NCI-H460 (cell line): ENCODE data around the gene OSBPL5. TPM values are rescaled to one million over a fixed set of nuclear protein-coding genes. Genes with fewer than 3 reads are reported as not detected.

ENCODE experiments used
- DNase-seq: peaks from one replicate; pipeline ENCODE4 v3.0.0-alpha.2; 2016; ENCODE audit warnings: low read depth; ENCODE audit errors: extremely low read depth
- total RNA-seq: library from RNA; depleted of rRNA; stranded (reverse); fragments of >200 nt; shearing (Covaris generic); gene quantifications from 2 replicates; pipeline ENCODE4 v1.2.3, GENCODE V29; 2014

Gene OSBPL5
- total RNA-seq, 1 experiment from 2014 or later, result 84.9 TPM

GRCh38 chr11:3135481-3136440, 29.3 kb downstream of the OSBPL5 start:
- DNase-seq, result no peak

- no peak for DNase-seq
Observed at GRCh38 chr11:3134651-3135480, 30.2 kb downstream of the OSBPL5 start.

GRCh38 chr11:3134218-3134621, 30.9 kb downstream of the OSBPL5 start:
- no peak for DNase-seq

- DNase-seq, result no peak
Observed at GRCh38 chr11:3133261-3134217, 31.6 kb downstream of the OSBPL5 start.

GRCh38 chr11:3132831-3133260, 32.3 kb downstream of the OSBPL5 start:
- no peak for DNase-seq

GRCh38 chr11:3132271-3132781, 32.8 kb downstream of the OSBPL5 start:
- DNase-seq, result no peak

GRCh38 chr11:3131330-3131941, 33.7 kb downstream of the OSBPL5 start:
- DNase-seq, result no peak

GRCh38 chr11:3130269-3131071, 34.6 kb downstream of the OSBPL5 start:
- DNase-seq, result no peak

GRCh38 chr11:3129591-3130268, 35.4 kb downstream of the OSBPL5 start:
- no peak for DNase-seq

- no peak for DNase-seq
Observed at GRCh38 chr11:3129181-3129590, 35.9 kb downstream of the OSBPL5 start.

GRCh38 chr11:3128356-3129180, 36.5 kb downstream of the OSBPL5 start:
- DNase-seq, result no peak

GRCh38 chr11:3127706-3128355, 37.3 kb downstream of the OSBPL5 start:
- no peak for DNase-seq

- DNase-seq, result no peak
Observed at GRCh38 chr11:3126901-3127691, 38.0 kb downstream of the OSBPL5 start.

GRCh38 chr11:3126207-3126865, 38.8 kb downstream of the OSBPL5 start:
- DNase-seq, result peak; percentile 89

GRCh38 chr11:3124821-3125220, 40.3 kb downstream of the OSBPL5 start:
- DNase-seq, result no peak
